Activated gamma-delta T cell treated with anti-CD3 and anti-CD28 coated beads, Interleukin-2, amount 50 U/mL, for 16 hours (primary cell): ENCODE data around the gene AURKA.
"Not testable (repeated sequence)": the region's sequence is repeated elsewhere in the genome, so short reads cannot be mapped to it uniquely, and the experiment has no call there.

ENCODE experiments used
- DNase-seq: peaks from one replicate; pipeline ENCODE4 v3.0.0-alpha.2; 2020; ENCODE audit warnings: low read depth

The AURKA gene

GRCh38 chr20:56420940-56421688, 29.1 kb upstream of the AURKA start:
- DNase-seq: no peak

- no peak for DNase-seq
Measured at GRCh38 chr20:56420028-56420427, 28.0 kb upstream of the AURKA start.

GRCh38 chr20:56418385-56418861, 26.4 kb upstream of the AURKA start:
- no peak for DNase-seq

GRCh38 chr20:56417911-56418310, 25.9 kb upstream of the AURKA start:
- no peak for DNase-seq

- DNase-seq: no peak
Measured at GRCh38 chr20:56417402-56417801, 25.4 kb upstream of the AURKA start.

- DNase-seq: peak; percentile 59
Measured at GRCh38 chr20:56414842-56415765, 23.1 kb upstream of the AURKA start.

GRCh38 chr20:56412949-56413348, 20.9 kb upstream of the AURKA start:
- no peak for DNase-seq

- no peak for DNase-seq
Measured at GRCh38 chr20:56412473-56412790, 20.4 kb upstream of the AURKA start.

GRCh38 chr20:56411759-56412472, 19.9 kb upstream of the AURKA start, which contains the start of gene CASS4:
TSS of gene CASS4 (plus strand) at chr20:56412260. CDS start at chr20:56412459, 199 bp downstream.
- DNase-seq: no peak

GRCh38 chr20:56411287-56411686, 19.3 kb upstream of the AURKA start:
- not testable (repeated sequence) for DNase-seq

GRCh38 chr20:56409956-56410355, 17.9 kb upstream of the AURKA start:
- DNase-seq: no peak

GRCh38 chr20:56409521-56409920, 17.5 kb upstream of the AURKA start:
- no peak for DNase-seq

GRCh38 chr20:56406910-56407309, 14.9 kb upstream of the AURKA start:
- no peak for DNase-seq

GRCh38 chr20:56405356-56405755, 13.3 kb upstream of the AURKA start:
- not testable (repeated sequence) for DNase-seq

GRCh38 chr20:56403465-56403864, 11.4 kb upstream of the AURKA start:
- no peak for DNase-seq

- peak; percentile 43 for DNase-seq
Measured at GRCh38 chr20:56400001-56400640, 8.1 kb upstream of the AURKA start.

- DNase-seq: no peak
Measured at GRCh38 chr20:56395166-56395565, 3.2 kb upstream of the AURKA start.

- no peak for DNase-seq
Measured at GRCh38 chr20:56393653-56394052, 1.6 kb upstream of the AURKA start.

GRCh38 chr20:56392881-56393482, 967 bp upstream of the AURKA start:
- no peak for DNase-seq

GRCh38 chr20:56391596-56392131, 351 bp downstream of the AURKA start:
- DNase-seq: no peak

- DNase-seq: no peak
Measured at GRCh38 chr20:56391037-56391436, 978 bp downstream of the AURKA start.
